OCI-LY3 (cell line): ENCODE results near the gene KRTAP4-3.

Experiments
- CTCF ChIP-seq: fragments of 200-600, 300-600 bp; sonication (generic); IDR thresholded peaks from 2 replicates; pipeline ENCODE4 v1.5.1; 2014; ENCODE audit warnings: antibody characterized with exemption, low read length, low read depth
- EZH2phosphoT487 ChIP-seq: fragments of 200-600 bp; shearing (Covaris generic); IDR thresholded peaks from 2 replicates; pipeline ENCODE4 v1.6.1; 2018; ENCODE audit warnings: antibody characterized with exemption, mixed run types, low read depth

GRCh38 chr17:41212524-41213169 lies 44.6 kb upstream of the KRTAP4-3 start:
- TF ChIP-seq CTCF: no peak
- TF ChIP-seq EZH2phosphoT487: no peak
